Measurements from ENCODE around the gene EFTUD2.

The EFTUD2 gene

GRCh38 chr17:44804302-44805089 lies 94.7 kb downstream of the EFTUD2 start:
- no peak for DNase-seq

- DNase-seq = no peak
Observed at GRCh38 chr17:44801880-44802279, 97.4 kb downstream of the EFTUD2 start.
